Lower lobe of right lung (tissue), 2 donors: ENCODE data around the gene FOXO6. TPM values are rescaled to one million over a fixed set of nuclear protein-coding genes. Genes with fewer than 3 reads are reported as not detected.

ENCODE experiments used
- ATAC-seq, 2 donors: fragments of 200-7000 bp; cut with Tn5 transposase; one replicate each; pipeline ENCODE4 v1.9.1; 2020 to 2022; ENCODE audit warnings: mild to moderate bottlenecking in 2 of 2, moderate library complexity in 2 of 2
- DNase-seq: peaks from one replicate; pipeline ENCODE4 v3.0.0-alpha.2; 2020
- H3K27ac ChIP-seq: fragments of 200-600 bp; one replicate; pipeline ENCODE4 v1.8.0; 2022
- H3K27me3 ChIP-seq: fragments of 200-600 bp; one replicate; pipeline ENCODE4 v1.8.0; 2022; ENCODE audit warnings: low read depth
- H3K36me3 ChIP-seq: fragments of 200-600 bp; one replicate; pipeline ENCODE4 v1.8.0; 2022; ENCODE audit warnings: mild to moderate bottlenecking
- H3K4me1 ChIP-seq: fragments of 200-600 bp; one replicate; pipeline ENCODE4 v1.8.0; 2022
- H3K4me3 ChIP-seq: fragments of 200-600 bp; one replicate; pipeline ENCODE4 v1.8.0; 2022; ENCODE audit warnings: mild to moderate bottlenecking
- H3K9me3 ChIP-seq: fragments of 200-600 bp; one replicate; pipeline ENCODE4 v1.8.0; 2022
- CTCF ChIP-seq: fragments of 200-600 bp; IDR thresholded peaks from one replicate; pipeline ENCODE4 v1.8.0; 2022; ENCODE audit warnings: antibody characterized with exemption, mild to moderate bottlenecking
- intact Hi-C: fragments of 100-400 bp; cut with DNase I; formaldehyde crosslinking; loops from one replicate; pipeline ENCODE4 v1.11.0; 2022
- total RNA-seq: library from RNA; stranded (reverse); fragmentation: NEBNext Ultra II Directional; extraction: Animal tissue kit (Norgen Biotek cat#: 25700); gene quantifications from one replicate; pipeline ENCODE4 v1.2.1, GENCODE V29; 2021
- donor health status: DM: no; HTN: yes; CAD: no; lungs with severe emphysema.

Gene FOXO6
- total RNA-seq, 1 donor from 2014 or later: 0.92 TPM

- H3K36me3 ChIP-seq: no peaks in the 10 kb centered on the region
- H3K4me3 ChIP-seq: no peak overlapping the region
- DNase-seq (no peak), ATAC-seq (no peak)
- no peaks in the 10 kb centered on the region for H3K9me3 ChIP-seq
- peaks cover 28% of the 10 kb centered on the region for H3K4me1 ChIP-seq
- no peak for TF ChIP-seq CTCF
- H3K27ac ChIP-seq: no peak overlapping the region
- intact Hi-C loops: no loop called here
- peaks cover 34% of the 10 kb centered on the region for H3K27me3 ChIP-seq
Observed at GRCh38 chr1:41368366-41368765, 7.1 kb downstream of the FOXO6 start.

- Histone ChIP-seq H3K27me3 (peaks cover 29% of the 10 kb centered on the region), H3K4me3 (no peak overlapping the region), H3K27ac (no peak overlapping the region), H3K9me3 (no peaks in the 10 kb centered on the region), H3K4me1 (peaks cover 28% of the 10 kb centered on the region), H3K36me3 (no peaks in the 10 kb centered on the region)
- ATAC-seq (no peak), DNase-seq (no peak)
- TF ChIP-seq CTCF: no peak
- intact Hi-C loops: no loop called here
Observed at GRCh38 chr1:41368801-41369200, 7.6 kb downstream of the FOXO6 start.

GRCh38 chr1:41369531-41369930 lies 8.3 kb downstream of the FOXO6 start:
- DNase-seq (no peak), ATAC-seq (no peak)
- Histone ChIP-seq H3K9me3 (no peaks in the 10 kb centered on the region), H3K4me1 (peaks cover 28% of the 10 kb centered on the region), H3K27me3 (peaks cover 28% of the 10 kb centered on the region), H3K27ac (no peak overlapping the region), H3K36me3 (no peaks in the 10 kb centered on the region), H3K4me3 (no peak overlapping the region)
- intact Hi-C loops: no loop called here
- TF ChIP-seq CTCF: no peak

- H3K4me1 ChIP-seq: peaks cover 28% of the 10 kb centered on the region
- no peak for TF ChIP-seq CTCF
- DNase-seq (no peak), ATAC-seq (no peak)
- H3K4me3 ChIP-seq: no peak overlapping the region
- no peak overlapping the region for H3K27ac ChIP-seq
- intact Hi-C loops: no loop called here
- peaks cover 28% of the 10 kb centered on the region for H3K27me3 ChIP-seq
- no peaks in the 10 kb centered on the region for H3K9me3 ChIP-seq
- no peaks in the 10 kb centered on the region for H3K36me3 ChIP-seq
Observed at GRCh38 chr1:41370225-41370624, 9.0 kb downstream of the FOXO6 start.

- DNase-seq (no peak), ATAC-seq (no peak)
- Histone ChIP-seq H3K9me3 (no peaks in the 10 kb centered on the region), H3K36me3 (no peaks in the 10 kb centered on the region), H3K4me3 (no peak overlapping the region), H3K27me3 (peaks cover 25% of the 10 kb centered on the region), H3K4me1 (peaks cover 21% of the 10 kb centered on the region), H3K27ac (no peak overlapping the region)
- intact Hi-C loops: no loop called here
- TF ChIP-seq CTCF: no peak
Observed at GRCh38 chr1:41370756-41371420, 9.7 kb downstream of the FOXO6 start.
